Vagina (tissue), 2 donors: ENCODE results near the gene MYZAP. TPM values are rescaled to one million over a fixed set of nuclear protein-coding genes. Genes with fewer than 3 reads are reported as not detected.

Experiments used
- DNase-seq, 2 donors: peaks; one replicate each; pipeline ENCODE4 v3.0.0-alpha.2; 2017; ENCODE audit errors: extremely low spot score in 2 of 2
- H3K27ac ChIP-seq: fragments of 200-600 bp; sonication (generic); one replicate; pipeline ENCODE4 v1.5.1; 2019
- H3K27me3 ChIP-seq: fragments of 200-600 bp; sonication (generic); one replicate; pipeline ENCODE4 v1.5.1; 2019
- H3K36me3 ChIP-seq, 2 donors: fragments of 200-600 bp; sonication (generic); one replicate each; pipeline ENCODE4 v1.5.1; 2017 to 2019
- H3K4me1 ChIP-seq: fragments of 200-600 bp; sonication (generic); one replicate; pipeline ENCODE4 v1.5.1; 2019
- H3K4me3 ChIP-seq, 2 donors: fragments of 200-600 bp; sonication (generic); 1 replicate in 1 of 2; 2 replicates in 1 of 2; pipeline ENCODE4 v1.5.1; 2016 to 2019
- H3K9me3 ChIP-seq: fragments of 200-600 bp; sonication (generic); one replicate; pipeline ENCODE4 v1.5.1; 2019
- POLR2A ChIP-seq, 2 donors: fragments of 450-650 bp; IDR thresholded peaks; one replicate each; pipeline ENCODE4 v1.6.1; 2017; ENCODE audit warnings: antibody characterized with exemption in 2 of 2, mild to moderate bottlenecking in 2 of 2, moderate library complexity in 2 of 2
- POLR2AphosphoS5 ChIP-seq, 2 donors: sonication (generic); formaldehyde crosslinking; IDR thresholded peaks; one replicate each; pipeline ENCODE4 v1.9.0; 2017; ENCODE audit warnings: antibody characterized with exemption in 2 of 2, mild to moderate bottlenecking in 2 of 2, low read depth in 1 of 2; ENCODE audit not compliant: insufficient read depth in 1 of 2
- intact Hi-C: fragments of 100-400 bp; cut with DNase I; formaldehyde crosslinking; loops from one replicate; pipeline ENCODE4 v1.15.1; 2023
- total RNA-seq: library from RNA; depleted of rRNA; stranded (reverse); fragments of >200 nt; gene quantifications from one replicate; pipeline ENCODE4 v1.2.3, GENCODE V29; 2016
- TF ChIP-seq, protein P1 (sequence below), 3 experiments: fragments of 450-650 bp in 2 of 3; fragments of 200-600 bp in 1 of 3; sonication (generic) in 1 of 3; IDR thresholded peaks; one replicate each; pipeline ENCODE4 v1.5.1; 2017 to 2019; ENCODE audit warnings: antibody characterized with exemption in 3 of 3, mild to moderate bottlenecking in 2 of 3, moderate library complexity in 2 of 3

The MYZAP gene
- total RNA-seq, 1 donor from 2014 or later: 15.2 TPM

DNA sequence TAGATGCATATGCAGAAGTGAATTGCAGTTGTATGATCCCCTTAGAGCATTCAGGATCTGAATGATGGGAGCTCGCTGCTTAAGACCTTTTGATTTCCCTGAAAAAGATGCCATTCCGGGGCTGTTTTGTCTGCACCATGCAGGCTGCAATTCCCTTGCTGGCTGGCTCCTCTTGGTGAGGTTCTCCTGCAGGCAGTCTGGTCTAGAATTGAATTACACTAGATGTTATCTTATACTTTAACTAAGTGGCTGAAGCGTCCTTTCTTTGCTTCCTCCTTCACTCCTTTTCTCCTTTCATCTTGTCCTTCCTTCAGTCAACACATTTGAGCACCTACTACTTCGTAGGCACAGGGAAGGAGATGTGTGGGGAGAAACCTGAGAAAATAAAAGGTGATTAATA, 18.6 kb upstream of the MYZAP start:
- H3K27ac ChIP-seq: no peak overlapping the region
- TF ChIP-seq, protein P1, sequence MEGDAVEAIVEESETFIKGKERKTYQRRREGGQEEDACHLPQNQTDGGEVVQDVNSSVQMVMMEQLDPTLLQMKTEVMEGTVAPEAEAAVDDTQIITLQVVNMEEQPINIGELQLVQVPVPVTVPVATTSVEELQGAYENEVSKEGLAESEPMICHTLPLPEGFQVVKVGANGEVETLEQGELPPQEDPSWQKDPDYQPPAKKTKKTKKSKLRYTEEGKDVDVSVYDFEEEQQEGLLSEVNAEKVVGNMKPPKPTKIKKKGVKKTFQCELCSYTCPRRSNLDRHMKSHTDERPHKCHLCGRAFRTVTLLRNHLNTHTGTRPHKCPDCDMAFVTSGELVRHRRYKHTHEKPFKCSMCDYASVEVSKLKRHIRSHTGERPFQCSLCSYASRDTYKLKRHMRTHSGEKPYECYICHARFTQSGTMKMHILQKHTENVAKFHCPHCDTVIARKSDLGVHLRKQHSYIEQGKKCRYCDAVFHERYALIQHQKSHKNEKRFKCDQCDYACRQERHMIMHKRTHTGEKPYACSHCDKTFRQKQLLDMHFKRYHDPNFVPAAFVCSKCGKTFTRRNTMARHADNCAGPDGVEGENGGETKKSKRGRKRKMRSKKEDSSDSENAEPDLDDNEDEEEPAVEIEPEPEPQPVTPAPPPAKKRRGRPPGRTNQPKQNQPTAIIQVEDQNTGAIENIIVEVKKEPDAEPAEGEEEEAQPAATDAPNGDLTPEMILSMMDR (IDR thresholded peaks at IDR 0.05): no peak
- TF ChIP-seq POLR2AphosphoS5 (IDR thresholded peaks at IDR 0.05; ENCODE audit: insufficient read depth in 1 of 2, low read depth in 1 of 2) (no peak), POLR2A (IDR thresholded peaks at IDR 0.05) (no peak)
- intact Hi-C loops: no loop called here
- H3K9me3 ChIP-seq: no peaks in the 10 kb centered on the region
- no peaks in the 10 kb centered on the region for H3K27me3 ChIP-seq
- no peaks in the 10 kb centered on the region for H3K4me1 ChIP-seq
- H3K36me3 ChIP-seq: no peaks in the 10 kb centered on the region
- DNase-seq: no peak
- H3K4me3 ChIP-seq: no peak overlapping the region

DNA sequence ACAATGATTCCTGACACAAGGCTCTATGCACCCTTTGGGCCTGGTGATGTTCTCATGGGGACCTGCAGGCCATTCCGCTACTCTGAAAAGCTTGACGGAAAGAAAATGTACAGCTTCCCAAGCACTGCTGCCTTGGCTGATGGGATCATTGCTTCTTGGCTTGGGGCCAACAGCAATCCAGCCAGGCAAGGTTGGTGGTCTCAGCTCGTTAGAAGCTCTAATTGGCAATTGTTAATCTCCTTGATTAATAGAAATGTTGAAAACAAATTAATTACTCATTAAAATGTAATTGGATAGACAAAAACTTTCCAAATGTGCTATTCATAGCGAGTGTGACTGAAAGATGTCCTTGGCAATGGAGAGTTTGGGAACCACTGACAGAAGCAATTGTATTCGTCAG, 16.3 kb upstream of the MYZAP start:
- Histone ChIP-seq H3K9me3 (no peaks in the 10 kb centered on the region), H3K4me3 (no peak overlapping the region), H3K27me3 (no peaks in the 10 kb centered on the region), H3K27ac (no peak overlapping the region), H3K4me1 (no peaks in the 10 kb centered on the region), H3K36me3 (no peaks in the 10 kb centered on the region)
- no peak for DNase-seq
- no peak for TF ChIP-seq POLR2A (IDR thresholded peaks at IDR 0.05)
- TF ChIP-seq, protein P1 (IDR thresholded peaks at IDR 0.05): no peak
- no peak for TF ChIP-seq POLR2AphosphoS5 (IDR thresholded peaks at IDR 0.05; ENCODE audit: insufficient read depth in 1 of 2, low read depth in 1 of 2)
- intact Hi-C loops: no loop called here

DNA sequence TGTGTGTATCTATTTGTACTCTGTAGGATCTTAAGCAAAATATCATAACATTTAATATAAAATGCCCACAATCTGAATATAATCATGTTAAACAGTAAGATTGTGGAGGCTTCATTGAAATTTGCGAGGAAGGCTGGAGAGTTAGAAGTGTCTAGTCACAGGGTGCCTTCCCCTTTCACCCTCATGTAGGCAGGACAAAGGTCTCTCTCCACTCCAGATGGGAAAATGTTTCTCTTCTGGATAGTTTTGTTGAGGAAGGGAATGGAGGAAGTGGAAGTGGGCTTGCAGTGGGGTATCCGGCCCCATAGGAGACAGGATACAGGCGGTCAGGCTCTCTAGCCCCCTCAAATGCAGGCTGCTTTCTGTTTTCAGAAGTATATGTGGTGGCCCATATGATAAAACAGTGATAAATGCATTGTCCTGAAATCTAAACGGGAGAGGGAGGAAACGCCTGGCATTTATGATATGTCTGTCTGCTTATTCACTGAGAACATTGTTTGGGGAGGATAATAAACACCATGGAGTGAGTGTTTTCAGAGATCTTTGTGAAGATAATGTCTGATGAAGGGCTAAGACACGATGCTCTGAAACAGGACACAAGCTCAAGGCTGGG, 13.3 kb upstream of the MYZAP start:
- Histone ChIP-seq H3K27ac (no peak overlapping the region), H3K4me3 (no peak overlapping the region), H3K27me3 (no peaks in the 10 kb centered on the region), H3K4me1 (no peaks in the 10 kb centered on the region), H3K36me3 (no peaks in the 10 kb centered on the region), H3K9me3 (no peaks in the 10 kb centered on the region)
- intact Hi-C loops: no loop called here
- no peak for TF ChIP-seq POLR2A (IDR thresholded peaks at IDR 0.05)
- TF ChIP-seq, protein P1 (IDR thresholded peaks at IDR 0.05): no peak
- no peak for TF ChIP-seq POLR2AphosphoS5 (IDR thresholded peaks at IDR 0.05; ENCODE audit: insufficient read depth in 1 of 2, low read depth in 1 of 2)
- DNase-seq: no peak

DNA sequence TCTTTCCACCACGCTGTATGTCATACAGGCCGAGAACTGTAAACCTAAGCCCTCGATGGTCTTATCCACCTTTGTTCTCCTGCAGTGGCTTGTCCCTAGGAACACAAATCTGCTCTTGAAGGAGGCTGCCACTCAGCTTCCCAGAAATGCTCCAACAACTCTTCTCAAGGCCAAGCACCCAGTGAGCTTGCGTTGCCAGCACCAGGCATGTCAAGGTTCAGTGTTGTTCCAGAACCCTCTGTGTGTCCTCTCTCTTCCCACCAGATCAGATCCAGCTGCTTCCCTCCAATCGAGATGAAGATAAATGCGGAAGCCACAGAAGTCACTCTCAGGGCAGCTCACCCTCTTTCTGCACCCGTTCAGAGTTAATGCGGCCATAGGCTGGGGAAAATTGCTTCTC, 11.3 kb upstream of the MYZAP start:
- TF ChIP-seq POLR2A (IDR thresholded peaks at IDR 0.05): no peak
- intact Hi-C loops: no loop called here
- Histone ChIP-seq H3K4me3 (no peak overlapping the region), H3K27me3 (no peaks in the 10 kb centered on the region), H3K4me1 (no peaks in the 10 kb centered on the region), H3K27ac (no peak overlapping the region), H3K36me3 (no peaks in the 10 kb centered on the region), H3K9me3 (no peaks in the 10 kb centered on the region)
- no peak for DNase-seq

DNA sequence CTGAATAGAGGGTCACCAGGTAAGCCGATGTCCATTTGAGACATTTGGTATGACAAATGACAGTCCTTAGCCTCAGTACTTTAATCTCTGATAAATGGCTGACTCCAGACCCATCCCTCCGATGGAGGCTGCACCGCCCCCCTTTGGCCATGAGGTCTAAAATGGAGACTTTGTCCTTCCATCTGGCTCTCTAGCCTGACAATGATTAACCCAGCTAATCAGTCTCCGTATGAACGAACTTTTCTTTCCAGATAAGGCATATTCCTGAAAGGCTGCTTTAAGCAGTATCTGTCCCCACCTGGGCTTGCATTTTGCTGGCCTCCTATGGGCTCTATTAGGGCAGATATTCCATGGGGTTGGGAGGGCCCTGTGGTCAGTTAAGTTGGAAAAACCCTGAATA, 10.8 kb upstream of the MYZAP start:
- TF ChIP-seq POLR2AphosphoS5 (IDR thresholded peaks at IDR 0.05; ENCODE audit: insufficient read depth in 1 of 2, low read depth in 1 of 2) (no peak), POLR2A (IDR thresholded peaks at IDR 0.05) (no peak)
- TF ChIP-seq, protein P1 (IDR thresholded peaks at IDR 0.05): no peak
- intact Hi-C loops: no loop called here
- DNase-seq: no peak
- Histone ChIP-seq H3K27me3 (no peaks in the 10 kb centered on the region), H3K36me3 (no peaks in the 10 kb centered on the region), H3K27ac (no peak overlapping the region), H3K9me3 (no peaks in the 10 kb centered on the region), H3K4me1 (no peaks in the 10 kb centered on the region), H3K4me3 (no peak overlapping the region)
